Epithelial cell of proximal tubule (primary cell): Measurements from ENCODE around the gene AIG1. TPM values are rescaled to one million over a fixed set of nuclear protein-coding genes. Genes with fewer than 3 reads are reported as not detected.

ENCODE experiments used
- DNase-seq: peaks from one replicate; pipeline ENCODE4 v3.0.0-alpha.2; 2011; ENCODE audit warnings: low read depth
- H3K4me3 ChIP-seq: 2 replicates; pipeline ENCODE4 v1.5.1; 2011; ENCODE audit warnings: low read depth, mild to moderate bottlenecking, low read length
- CTCF ChIP-seq: conservative IDR thresholded peaks from 2 replicates; pipeline ENCODE4 v1.5.1; 2012; ENCODE audit warnings: low read depth, mild to moderate bottlenecking, low read length
- total RNA-seq: library from RNA; depleted of rRNA; stranded (reverse); fragments of >200 nt; gene quantifications from 2 replicates; pipeline ENCODE4 v1.2.3, GENCODE V29; 2015

AIG1 gene
- total RNA-seq, 1 donor from 2014 or later, result 40.8 TPM

DNA sequence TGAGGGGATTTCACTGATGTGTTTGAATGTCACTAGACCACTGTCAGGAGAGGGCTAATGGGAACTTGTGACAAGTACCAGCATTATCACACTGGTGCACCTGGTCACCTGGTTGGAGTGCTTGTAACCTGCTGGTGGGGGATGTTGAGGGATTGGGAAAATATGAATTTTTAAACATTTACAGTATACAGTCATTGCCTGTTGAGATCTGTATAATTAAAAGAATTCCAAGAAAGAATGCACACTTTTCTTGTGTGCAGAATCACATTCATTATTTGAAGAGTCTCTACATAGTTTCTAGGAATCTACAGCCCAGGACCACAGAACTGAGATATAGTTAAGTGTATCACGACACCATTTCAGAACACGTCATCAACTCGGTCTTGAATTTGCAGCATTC lies 118.4 kb downstream of the AIG1 start:
- H3K4me3 ChIP-seq, result no peak overlapping the region
- no peak for DNase-seq
- no peak for TF ChIP-seq CTCF

DNA sequence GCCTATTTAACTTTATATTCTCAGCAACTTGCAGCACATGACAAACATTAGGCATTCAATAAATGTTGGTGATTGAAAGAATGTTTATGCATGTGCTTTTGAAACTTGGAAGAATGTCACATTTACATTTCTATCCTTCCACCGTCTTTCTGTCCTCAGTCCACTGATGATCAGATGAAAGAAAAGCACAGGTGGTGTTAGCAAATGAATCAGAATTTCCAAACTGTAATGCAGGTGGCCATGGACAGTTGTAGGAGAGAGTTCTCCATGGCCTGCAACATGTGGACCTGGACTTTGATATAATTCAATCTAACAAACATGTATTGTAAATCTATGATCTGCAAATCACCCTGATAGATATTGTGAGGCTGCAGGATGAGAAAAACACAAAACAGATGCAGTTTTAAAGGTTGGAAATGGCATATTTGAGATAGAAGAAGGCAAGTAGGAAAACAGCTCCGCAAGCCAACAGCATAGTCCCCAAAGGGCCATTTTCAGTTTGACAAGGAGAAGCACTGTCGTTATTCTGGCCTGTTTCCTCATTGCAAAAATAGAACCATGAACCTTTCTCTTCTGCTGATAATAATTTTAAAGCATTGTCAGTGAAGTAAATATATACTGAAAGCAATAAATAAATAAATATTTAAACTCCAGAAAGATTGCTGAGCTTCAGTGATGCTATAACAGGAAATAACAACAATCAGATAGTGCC lies 119.4 kb downstream of the AIG1 start:
- DNase-seq, result no peak
- no peak for TF ChIP-seq CTCF
- no peak overlapping the region for H3K4me3 ChIP-seq

DNA sequence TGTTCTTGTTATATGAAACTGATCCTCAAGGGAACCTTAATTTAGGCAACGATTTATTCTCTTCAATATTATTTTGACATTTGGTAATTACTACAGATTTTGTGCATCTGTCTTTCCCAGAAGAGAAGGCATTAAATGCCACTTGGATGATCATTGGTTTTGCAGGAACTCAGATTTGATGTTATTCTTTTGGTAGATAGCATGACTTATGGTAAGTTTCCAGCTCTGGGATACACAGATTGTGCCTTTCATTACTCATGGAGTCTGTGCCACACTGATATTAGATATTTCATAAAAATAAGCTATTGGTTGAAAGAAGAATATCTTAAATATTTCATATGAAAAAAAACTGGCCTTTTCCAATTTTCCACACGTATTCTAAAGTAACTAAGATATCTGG lies 120.1 kb downstream of the AIG1 start:
- DNase-seq, result no peak
- H3K4me3 ChIP-seq, result no peak overlapping the region
- TF ChIP-seq CTCF, result no peak

DNA sequence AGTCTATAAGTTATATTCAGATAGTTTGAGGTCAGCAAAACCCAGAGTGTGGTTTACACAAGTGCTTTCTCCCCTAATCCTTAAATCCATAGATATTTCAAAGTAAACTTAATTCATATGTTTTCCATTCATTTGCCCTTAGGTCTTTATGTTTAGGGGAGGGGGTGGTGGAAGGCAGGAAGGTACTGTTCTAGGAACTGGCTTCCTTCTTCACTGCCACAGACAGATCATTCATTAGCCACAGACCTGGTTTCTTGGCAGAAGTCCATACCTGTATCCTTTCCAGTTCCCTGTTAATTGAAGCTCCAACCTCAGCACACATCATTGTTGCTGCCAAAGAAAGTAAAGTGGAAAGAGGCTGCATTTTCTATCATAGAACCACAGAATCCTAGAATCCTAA lies 123.0 kb downstream of the AIG1 start:
- no peak for DNase-seq
- TF ChIP-seq CTCF, result no peak
- H3K4me3 ChIP-seq, result no peak overlapping the region

DNA sequence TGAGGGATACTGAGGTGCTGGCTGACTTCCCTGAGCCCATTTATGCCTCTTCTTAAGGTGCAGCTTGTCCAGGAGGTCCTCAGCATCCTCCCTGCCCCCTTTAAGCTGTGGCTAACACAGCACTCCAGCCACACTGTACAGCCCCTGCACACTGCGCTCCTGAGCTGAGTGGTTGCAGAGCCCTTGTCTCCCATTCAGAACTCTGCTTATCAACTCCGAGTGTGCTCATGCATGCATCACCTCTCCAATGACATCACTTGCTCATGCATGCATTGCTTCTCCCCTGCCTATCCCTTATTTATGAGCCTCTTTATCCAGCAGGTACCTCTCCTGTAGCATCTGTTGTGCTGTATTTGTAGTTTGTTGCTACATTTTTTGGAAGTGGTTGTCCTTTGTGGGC lies 124.6 kb downstream of the AIG1 start:
- DNase-seq, result no peak
- TF ChIP-seq CTCF, result no peak
- H3K4me3 ChIP-seq, result no peak overlapping the region

DNA sequence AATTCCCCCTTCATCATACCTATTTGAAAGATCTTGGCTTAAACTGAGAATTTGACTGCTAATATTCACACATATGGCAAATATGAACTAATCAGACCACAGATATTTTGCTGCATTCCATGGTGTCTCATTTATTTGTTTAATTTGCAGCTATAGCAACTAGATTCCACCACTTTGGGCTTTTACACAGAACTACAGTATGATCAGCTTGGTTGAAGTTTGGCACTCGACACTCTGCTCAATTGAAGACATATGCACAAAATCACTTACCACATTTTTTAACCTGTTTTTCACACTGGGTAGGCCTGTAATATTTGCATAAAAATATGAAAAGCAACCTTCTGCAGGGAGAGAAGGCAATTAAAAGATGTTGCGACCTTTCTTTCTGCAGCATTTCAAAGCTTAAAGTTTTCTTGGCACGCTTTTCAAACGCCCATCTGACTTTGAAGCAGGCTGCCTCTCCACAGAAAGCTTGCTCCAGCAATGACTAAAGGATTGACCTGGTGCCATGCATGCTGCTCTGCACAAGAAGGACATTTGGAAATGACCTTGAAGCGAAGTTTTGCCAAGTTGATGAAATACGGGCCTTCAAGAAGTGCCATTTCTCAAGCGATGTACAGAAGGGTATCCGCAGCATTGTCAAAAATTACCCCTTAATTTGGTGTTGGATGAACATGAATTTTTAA lies 126.7 kb downstream of the AIG1 start:
- H3K4me3 ChIP-seq, result no peak overlapping the region
- no peak for TF ChIP-seq CTCF
- no peak for DNase-seq

DNA sequence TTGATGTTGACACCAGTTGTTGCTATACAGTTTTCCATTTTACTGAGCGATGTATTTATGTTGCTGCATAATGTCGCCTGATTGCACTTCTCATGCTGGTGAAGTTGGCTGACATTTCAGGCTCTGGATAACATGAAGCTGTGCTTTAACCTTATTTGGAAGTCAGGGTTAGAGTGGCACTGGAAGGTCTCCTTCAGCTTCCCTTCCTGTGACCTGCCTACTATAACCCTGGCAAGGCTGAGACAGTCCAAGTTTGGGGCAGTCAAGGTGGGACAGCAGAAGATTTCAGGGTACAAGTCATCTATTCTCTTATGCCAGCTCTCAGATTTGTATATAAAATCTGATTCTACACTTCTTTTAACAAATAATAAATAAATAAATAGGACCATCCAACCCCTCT lies 127.6 kb downstream of the AIG1 start:
- H3K4me3 ChIP-seq, result no peak overlapping the region
- no peak for DNase-seq
- TF ChIP-seq CTCF, result no peak
